HG03442 (cell line): ENCODE data around the gene NPM1.

Source experiments
- ATAC-seq: cut with Tn5 transposase; IDR thresholded peaks from one replicate; pipeline ENCODE4 v1.9.1; 2021; ENCODE audit warnings: mild to moderate bottlenecking, moderate library complexity; ENCODE audit not compliant: unreplicated experiment

Gene NPM1

DNA sequence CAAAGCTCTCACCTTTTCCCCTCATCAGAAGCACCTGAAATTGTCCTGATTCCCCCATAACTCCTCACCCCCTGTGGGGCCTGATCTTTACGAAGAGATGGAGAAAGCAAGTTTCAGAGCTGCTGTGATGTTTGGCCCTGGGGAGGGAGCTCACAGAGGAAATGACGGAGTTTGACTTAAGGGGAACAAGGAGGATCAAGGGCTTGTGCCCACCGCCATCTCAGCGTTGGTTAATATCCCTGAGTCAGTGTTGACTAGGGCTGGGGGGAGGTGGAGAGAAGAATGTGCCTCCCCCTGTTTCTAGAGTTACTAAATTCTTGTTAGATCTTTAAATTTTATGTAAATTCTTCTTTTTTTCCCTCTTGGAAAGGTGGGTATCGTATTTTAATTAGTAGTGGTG, 59.6 kb downstream of the NPM1 start:
- ATAC-seq = no peak

DNA sequence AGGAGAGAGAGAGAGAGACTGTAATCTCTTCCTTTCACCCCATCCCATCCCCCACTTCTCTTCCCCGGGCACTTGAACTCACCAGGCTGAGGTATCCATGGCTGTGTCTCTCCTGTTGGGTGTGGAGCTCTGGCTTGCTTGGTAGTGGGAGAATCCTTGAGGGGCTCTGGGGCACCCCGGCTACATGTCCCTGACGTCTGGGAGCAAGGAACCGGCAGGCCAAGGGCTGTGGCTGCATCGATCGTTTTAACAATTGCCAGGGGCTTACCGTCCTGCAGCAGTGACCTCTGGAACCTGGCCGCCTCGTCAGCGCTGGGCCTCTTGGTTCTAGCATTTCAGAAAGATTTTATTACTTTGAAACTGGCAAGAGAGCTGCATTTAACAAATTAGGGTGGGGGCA, 61.8 kb downstream of the NPM1 start:
- ATAC-seq = no peak

DNA sequence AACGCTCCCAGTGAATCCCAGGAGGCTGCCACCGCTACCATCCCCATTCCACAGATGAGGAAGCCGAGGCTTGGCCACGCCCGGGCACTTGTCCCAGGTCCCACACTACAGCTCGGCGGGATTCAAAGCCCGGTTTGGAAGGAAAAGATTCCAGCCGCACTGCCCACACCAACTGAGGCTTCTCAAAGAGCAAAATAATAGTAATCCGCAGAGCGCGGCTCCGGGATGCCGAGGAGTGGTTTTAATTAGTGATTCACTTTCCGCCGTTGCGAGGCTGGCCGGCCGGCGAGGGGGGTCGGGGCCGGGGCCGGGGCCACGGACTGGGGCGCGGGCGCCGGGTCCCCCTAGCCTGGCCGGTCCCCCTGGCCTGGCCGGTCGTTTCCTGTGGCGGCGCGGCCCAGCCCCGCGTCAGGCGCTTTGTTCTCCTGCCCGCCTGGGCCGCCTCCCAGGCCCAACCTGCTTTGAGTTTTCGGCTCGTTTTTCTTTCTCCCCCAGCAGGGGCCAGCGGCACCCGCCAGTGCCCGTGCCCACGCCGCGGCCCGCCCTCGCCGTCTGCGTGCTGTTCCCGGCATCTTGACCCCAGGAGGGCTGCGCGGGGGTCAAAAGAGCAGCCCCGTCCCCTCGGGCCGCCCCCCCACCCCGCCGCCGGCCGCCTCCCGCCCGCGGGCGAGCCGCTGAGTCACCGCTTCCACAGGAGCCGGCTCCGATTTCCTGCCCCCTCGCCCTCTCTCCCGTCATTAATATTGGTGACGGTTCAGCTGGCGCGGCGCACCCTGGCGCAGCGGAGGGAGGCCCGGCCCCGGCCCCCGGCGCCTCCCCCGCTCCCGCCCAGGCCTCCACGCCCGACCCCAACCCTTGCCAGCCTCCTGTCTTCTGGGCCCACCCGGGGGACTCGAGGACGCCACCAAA, 63.0 kb downstream of the NPM1 start:
- no peak for ATAC-seq

DNA sequence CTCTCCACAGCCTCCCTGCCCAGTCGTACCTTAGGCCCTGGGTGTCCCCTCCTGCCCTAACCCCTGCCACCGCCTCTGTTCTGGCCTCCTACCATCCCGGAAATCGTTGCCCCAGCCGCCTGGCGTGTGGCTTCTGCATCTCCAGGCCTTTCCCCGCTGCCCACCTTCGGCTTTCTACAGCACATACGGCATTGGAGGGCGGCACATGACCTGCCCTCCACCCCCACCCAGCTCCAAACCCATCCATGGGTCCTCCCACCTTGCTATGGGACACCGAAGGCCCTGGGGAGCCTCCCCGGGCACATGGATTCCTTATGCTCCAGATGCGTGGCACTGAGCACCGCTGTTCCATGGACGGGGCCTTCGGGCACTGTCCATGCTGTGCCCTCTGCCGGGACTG, 63.8 kb downstream of the NPM1 start:
- ATAC-seq = no peak

DNA sequence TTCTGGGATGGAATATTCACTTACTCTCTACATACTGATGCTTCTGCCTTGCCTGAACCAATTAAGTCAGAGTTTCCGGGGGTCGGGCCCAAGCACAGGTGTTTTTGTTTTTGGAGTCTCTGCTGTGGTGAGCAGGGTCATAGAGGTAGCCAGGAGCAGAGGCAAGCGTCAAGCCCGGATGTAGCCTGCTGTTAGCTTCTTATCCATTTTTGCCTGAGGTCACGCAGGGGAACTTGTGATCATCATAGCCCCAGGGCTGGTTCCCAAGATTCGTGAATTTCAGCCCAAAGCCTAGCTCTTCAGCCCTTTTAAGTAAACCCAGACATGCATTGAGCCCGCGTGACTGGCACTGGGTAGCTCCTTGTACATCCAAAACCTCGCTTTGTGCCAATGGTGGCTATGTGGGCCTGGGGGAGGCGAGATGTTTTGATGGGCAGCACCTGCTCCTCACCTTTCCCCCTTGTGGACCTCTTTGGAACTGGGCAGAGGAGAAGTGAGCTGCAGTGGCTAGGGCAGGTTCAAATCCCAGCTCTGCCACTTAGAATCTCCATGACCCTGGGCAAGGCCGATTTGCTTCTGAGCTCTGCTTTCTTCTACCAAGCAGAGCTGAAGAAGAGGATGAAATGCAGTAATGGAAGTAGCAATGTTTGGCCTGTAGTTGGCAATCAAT, 65.5 kb downstream of the NPM1 start:
- no peak for ATAC-seq

DNA sequence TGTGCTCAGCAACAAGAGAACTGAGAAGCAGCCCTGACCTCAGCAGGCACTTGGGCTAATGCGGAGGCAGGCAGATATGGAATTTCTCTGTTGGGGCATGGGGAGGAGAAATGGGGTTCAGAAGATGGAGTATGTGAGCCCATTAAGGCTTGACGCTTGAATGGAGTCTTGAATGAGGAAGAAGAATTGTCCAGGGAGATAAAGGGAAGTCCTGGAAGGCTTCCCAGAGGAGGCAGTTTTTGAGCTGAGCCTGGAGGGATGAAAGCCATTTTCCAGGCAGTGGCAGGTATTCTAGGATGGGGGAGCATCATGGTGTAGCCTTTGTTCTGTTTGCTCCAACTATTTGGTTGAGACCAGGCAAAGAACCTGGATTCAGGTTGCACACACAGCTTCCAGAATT, 66.3 kb downstream of the NPM1 start:
- no peak for ATAC-seq

DNA sequence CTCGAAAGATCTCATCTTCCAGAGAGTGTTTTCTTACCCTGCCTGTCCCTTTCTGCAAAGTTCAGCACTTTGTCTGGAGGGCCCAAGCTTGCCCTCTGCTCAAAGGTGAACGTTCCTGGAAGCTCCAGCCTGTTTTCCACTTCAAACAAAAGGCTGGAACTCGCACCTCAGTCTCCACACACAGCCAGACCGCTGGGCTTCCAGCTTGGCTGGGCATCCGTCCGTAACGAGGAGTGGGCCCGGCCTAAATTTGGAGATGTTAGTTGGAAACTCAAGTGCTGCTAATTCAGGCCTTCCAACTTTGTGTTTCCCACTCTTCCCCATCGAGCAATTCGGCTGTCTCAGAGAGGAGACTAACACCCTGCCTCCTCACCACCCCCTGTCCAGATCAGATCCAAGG, 66.9 kb downstream of the NPM1 start:
- no peak for ATAC-seq

DNA sequence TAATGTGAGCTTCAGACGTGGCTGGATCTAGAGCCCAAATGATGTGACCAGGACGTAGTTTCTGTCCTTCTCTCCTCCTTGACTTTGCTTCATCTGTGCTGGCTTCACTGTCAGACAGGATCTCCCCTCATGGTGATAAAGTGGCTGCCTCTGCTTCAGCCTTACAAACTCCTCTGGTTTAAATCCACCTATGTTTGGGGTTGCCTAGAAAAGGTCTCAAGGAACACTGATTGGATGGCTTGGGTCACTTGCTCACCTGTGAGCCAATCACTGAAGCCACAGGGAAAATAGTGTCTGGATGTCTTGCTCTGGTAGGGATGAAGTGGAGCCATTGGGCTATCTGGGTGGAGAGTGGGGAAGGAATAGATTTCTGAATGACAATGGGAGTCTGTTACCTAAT, 67.9 kb downstream of the NPM1 start:
- ATAC-seq = no peak

DNA sequence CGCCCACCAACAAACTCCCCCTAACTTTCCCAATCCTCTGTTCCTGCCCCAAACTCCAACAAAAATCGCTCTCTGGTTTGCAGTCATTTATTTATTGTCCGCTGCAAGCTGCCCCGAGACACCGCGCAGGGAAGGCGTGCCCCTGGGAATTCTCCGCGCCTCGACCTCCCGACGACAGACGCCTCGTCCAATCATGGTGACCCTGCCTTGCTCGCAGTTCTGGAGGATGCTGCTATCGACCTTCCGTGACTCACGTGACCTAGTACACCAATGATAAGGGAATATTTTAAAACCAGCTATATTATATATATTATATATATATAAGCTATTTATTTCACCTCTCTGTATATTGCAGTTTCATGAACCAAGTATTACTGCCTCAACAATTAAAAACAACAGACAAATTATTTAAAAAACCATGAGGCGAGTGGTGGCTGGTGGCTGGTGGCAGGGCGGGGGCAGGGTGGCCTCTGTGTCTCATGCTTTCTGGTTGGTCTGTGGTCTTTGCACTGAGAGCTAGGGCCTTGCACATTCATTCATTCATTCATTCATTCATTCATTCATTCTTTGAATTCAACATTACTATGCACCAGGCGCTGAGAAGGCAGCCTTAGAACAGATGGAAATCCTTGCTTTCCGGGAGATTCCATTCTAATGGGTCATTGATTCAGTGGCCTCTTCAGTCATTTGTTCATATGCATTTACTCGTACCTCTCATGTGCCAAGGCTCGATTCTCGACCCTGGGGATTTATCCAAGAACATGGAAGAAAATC, 69.7 kb downstream of the NPM1 start:
- ATAC-seq = no peak

DNA sequence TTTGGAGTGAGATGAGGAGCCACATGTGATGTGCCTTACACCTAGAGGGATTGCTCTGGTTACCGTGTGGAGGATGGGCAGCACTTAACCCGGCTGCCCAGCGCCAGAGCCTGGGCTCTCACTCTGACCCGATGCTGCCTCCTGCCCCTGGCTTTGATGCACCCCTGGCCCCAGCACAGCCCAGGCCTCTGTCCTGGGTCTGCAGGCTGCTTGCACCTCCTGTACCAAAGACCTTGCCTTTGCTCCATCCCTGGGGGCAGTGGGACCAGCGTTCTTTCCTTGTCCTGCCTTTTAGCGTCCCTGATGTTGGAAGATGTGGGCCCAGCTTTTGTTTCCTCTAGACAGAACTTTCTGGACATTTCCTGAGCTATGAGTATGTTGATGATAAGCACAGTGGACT, 72.2 kb downstream of the NPM1 start:
- ATAC-seq = no peak
